ENCODE data around the gene FUT8.

DNA sequence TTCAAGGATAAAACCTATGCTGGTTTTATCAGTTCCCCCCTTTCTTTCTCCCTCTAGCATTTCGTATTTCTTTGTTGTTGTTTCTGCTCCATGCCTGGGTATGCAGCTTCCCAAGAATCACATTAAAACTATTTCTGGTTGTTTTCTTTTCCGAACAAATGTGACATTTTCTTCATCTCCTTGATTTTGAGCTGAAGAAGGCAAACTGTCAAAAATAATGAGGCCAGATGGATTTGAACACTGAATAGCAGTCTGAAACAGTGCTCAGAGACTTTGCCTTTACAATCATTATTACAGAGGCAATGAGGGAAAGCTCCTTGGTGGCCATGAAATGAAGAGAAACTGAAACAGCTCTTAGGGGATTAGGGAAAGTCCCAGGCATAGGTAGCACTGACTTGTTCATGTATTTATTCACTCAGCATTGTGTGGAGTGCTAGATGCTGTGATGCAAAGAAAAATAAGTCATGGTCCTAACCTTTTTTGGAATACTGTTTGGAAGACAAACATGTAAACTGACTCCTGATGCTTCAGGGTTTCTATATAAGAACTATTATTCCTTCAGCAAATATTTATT, 319.5 kb downstream of the FUT8 start:
- TF ChIP-seq CTCF (IDR thresholded peaks at IDR 0.05; ENCODE audit: poor library complexity) (no peak), EZH2phosphoT487 (IDR thresholded peaks at IDR 0.05; ENCODE audit: low read depth, severe bottlenecking, unreplicated experiment) (no peak), EZH2 (IDR thresholded peaks at IDR 0.05; ENCODE audit: borderline replicate concordance) (no peak)

All from hepatocyte (in vitro differentiated cells).